Mesenchymal stem cell (in vitro differentiated cells and primary cell): ENCODE results near the gene RNF220.

Experiments used
- DNase-seq: peaks from one replicate; pipeline ENCODE4 v3.0.0-alpha.2; 2013
- H2AFZ ChIP-seq: one replicate; pipeline ENCODE4 v1.6.1; 2013; ENCODE audit warnings: low read depth, mild to moderate bottlenecking, control low read depth, inconsistent platforms, low read length, moderate library complexity
- H2AK5ac ChIP-seq: 2 replicates; pipeline ENCODE4 v1.6.1; 2013; ENCODE audit warnings: low read length, moderate library complexity, mild to moderate bottlenecking, inconsistent platforms; ENCODE audit not compliant: severe bottlenecking
- H2BK120ac ChIP-seq: one replicate; pipeline ENCODE4 v1.6.1; 2013; ENCODE audit warnings: low read depth, mild to moderate bottlenecking, inconsistent platforms, low read length, moderate library complexity
- H2BK12ac ChIP-seq, 2 experiments: one replicate each; pipeline ENCODE4 v1.6.1; 2013; ENCODE audit warnings: inconsistent platforms in 2 of 2, low read length in 2 of 2, mild to moderate bottlenecking in 2 of 2, moderate library complexity in 2 of 2, control low read depth in 1 of 2
- H2BK15ac ChIP-seq: one replicate; pipeline ENCODE4 v1.6.1; 2013; ENCODE audit warnings: mild to moderate bottlenecking, low read depth, inconsistent platforms; ENCODE audit not compliant: poor library complexity, severe bottlenecking
- H2BK5ac ChIP-seq: 2 replicates; pipeline ENCODE4 v1.6.1; 2013; ENCODE audit warnings: low read depth, mild to moderate bottlenecking, low read length, control low read depth, inconsistent platforms; ENCODE audit not compliant: poor library complexity, severe bottlenecking
- H3K14ac ChIP-seq, 2 experiments: one replicate each; pipeline ENCODE4 v1.6.1; 2013; ENCODE audit warnings: inconsistent platforms in 2 of 2, low read length in 2 of 2, control low read depth in 1 of 2, mild to moderate bottlenecking in 1 of 2, moderate library complexity in 1 of 2
- H3K18ac ChIP-seq, 2 experiments: one replicate each; pipeline ENCODE4 v1.6.1; 2013; ENCODE audit warnings: inconsistent platforms in 2 of 2, low read length in 2 of 2, control low read depth in 1 of 2, low read depth in 1 of 2, mild to moderate bottlenecking in 1 of 2
- H3K23ac ChIP-seq, 2 experiments: one replicate each; pipeline ENCODE4 v1.6.1; 2013; ENCODE audit warnings: inconsistent platforms in 2 of 2, low read length in 2 of 2, mild to moderate bottlenecking in 2 of 2, moderate library complexity in 2 of 2, control low read depth in 1 of 2
- H3K27ac ChIP-seq: 2 replicates; pipeline ENCODE4 v1.5.1; 2013; ENCODE audit warnings: mild to moderate bottlenecking, moderate library complexity, low read length, control low read depth, inconsistent platforms; ENCODE audit not compliant: poor library complexity, severe bottlenecking
- H3K27me3 ChIP-seq, 2 experiments: 2 replicates each; pipeline versions ENCODE4 v1.6.1 to v1.7.0; 2013; ENCODE audit warnings: low read length in 2 of 2, mild to moderate bottlenecking in 2 of 2, moderate library complexity in 2 of 2, control low read depth in 1 of 2, inconsistent platforms in 1 of 2; ENCODE audit not compliant: control insufficient read depth in 1 of 2, insufficient read depth in 1 of 2
- H3K36me3 ChIP-seq, 2 experiments: 2 replicates each; pipeline versions ENCODE4 v1.6.1 to v1.7.0; 2013; ENCODE audit warnings: low read length in 2 of 2, control low read depth in 1 of 2, inconsistent platforms in 1 of 2, low read depth in 1 of 2, mild to moderate bottlenecking in 1 of 2; ENCODE audit not compliant: insufficient read depth in 2 of 2, control insufficient read depth in 1 of 2
- H3K4ac ChIP-seq, 2 experiments: one replicate each; pipeline ENCODE4 v1.6.1; 2013; ENCODE audit warnings: inconsistent platforms in 2 of 2, low read length in 2 of 2, mild to moderate bottlenecking in 2 of 2, moderate library complexity in 2 of 2, control low read depth in 1 of 2, low read depth in 1 of 2
- H3K4me1 ChIP-seq: 2 replicates; pipeline ENCODE4 v1.6.1; 2013; ENCODE audit warnings: low read depth, low read length, control low read depth; ENCODE audit not compliant: control insufficient read depth, insufficient read depth
- H3K4me2 ChIP-seq: 2 replicates; pipeline ENCODE4 v1.6.1; 2013; ENCODE audit warnings: low read length, mild to moderate bottlenecking, inconsistent platforms; ENCODE audit not compliant: poor library complexity, severe bottlenecking
- H3K4me3 ChIP-seq, 2 experiments: 2 replicates each; pipeline versions ENCODE4 v1.5.1 to v1.7.0; 2013; ENCODE audit warnings: low read length in 2 of 2, mild to moderate bottlenecking in 2 of 2, control low read depth in 1 of 2, low read depth in 1 of 2; ENCODE audit not compliant: insufficient read depth in 1 of 2
- H3K79me1 ChIP-seq: replicated peaks from 2 replicates; pipeline ENCODE4 v1.6.1; 2013; ENCODE audit warnings: mild to moderate bottlenecking, control low read depth, low read length, inconsistent platforms; ENCODE audit not compliant: poor library complexity, severe bottlenecking
- H3K9ac ChIP-seq: 2 replicates; pipeline ENCODE4 v1.7.0; 2013; ENCODE audit warnings: mild to moderate bottlenecking, low read length, moderate library complexity
- H3K9me3 ChIP-seq: 2 replicates; pipeline ENCODE4 v1.7.0; 2013; ENCODE audit warnings: mild to moderate bottlenecking, low read length; ENCODE audit not compliant: control insufficient read depth
- H4K8ac ChIP-seq: one replicate; pipeline ENCODE4 v1.6.1; 2013; ENCODE audit warnings: inconsistent platforms, mild to moderate bottlenecking, low read length, moderate library complexity
- H4K91ac ChIP-seq: one replicate; pipeline ENCODE4 v1.6.1; 2013; ENCODE audit warnings: mild to moderate bottlenecking, low read length, inconsistent platforms
- WGBS: methylation state at CpG from one replicate; pipeline ENCODE4 v1.1.7; 2013; ENCODE audit warnings: mixed read lengths; 5-methylcytosine and 5-hydroxymethylcytosine counted together

Gene RNF220

GRCh38 chr1:44569491-44569890, 164.4 kb downstream of the RNF220 start:
- Histone ChIP-seq H2AFZ (no peak overlapping the region), H3K27ac (no peak overlapping the region), H2AK5ac (no peak overlapping the region), H3K9me3 (no peaks in the 10 kb centered on the region), H3K36me3 (no peaks in the 10 kb centered on the region), H3K79me1 (no peaks in the 10 kb centered on the region), H3K18ac (no peak overlapping the region), H3K4me3 (no peak overlapping the region), H4K91ac (no peak overlapping the region), H3K27me3 (peaks cover 72 to 97% of the 10 kb centered on the region in 2 experiments), H3K4me2 (no peak overlapping the region), H3K14ac (no peak overlapping the region), H3K4ac (no peak overlapping the region), H2BK120ac (no peak overlapping the region), H2BK15ac (no peak overlapping the region), H2BK12ac (no peak overlapping the region), H3K23ac (no peak overlapping the region), H3K4me1 (peaks cover under 1% of the 10 kb centered on the region), H3K9ac (no peak overlapping the region), H2BK5ac (no peak overlapping the region), H4K8ac (no peak overlapping the region)
- 75% methylated on average over 4 of the region's 4 CpGs for WGBS
- DNase-seq = no peak

- no peak overlapping the region for H3K4me3 ChIP-seq
- H3K27ac ChIP-seq = no peak overlapping the region
- 90% methylated on average over 4 of the region's 5 CpGs for WGBS
- peaks cover 56 to 96% of the 10 kb centered on the region in 2 experiments for H3K27me3 ChIP-seq
- no peak overlapping the region for H4K91ac ChIP-seq
- no peak overlapping the region for H2BK12ac ChIP-seq
- no peak overlapping the region for H2AFZ ChIP-seq
- H3K79me1 ChIP-seq = no peaks in the 10 kb centered on the region
- no peak overlapping the region for H3K4me2 ChIP-seq
- H2BK120ac ChIP-seq = no peak overlapping the region
- no peak overlapping the region for H3K9ac ChIP-seq
- no peak overlapping the region for H2AK5ac ChIP-seq
- H3K23ac ChIP-seq = no peak overlapping the region
- H3K4ac ChIP-seq = no peak overlapping the region
- no peak overlapping the region for H3K18ac ChIP-seq
- no peak overlapping the region for H4K8ac ChIP-seq
- no peaks in the 10 kb centered on the region for H3K36me3 ChIP-seq
- no peak overlapping the region for H3K14ac ChIP-seq
- H3K9me3 ChIP-seq = no peaks in the 10 kb centered on the region
- peaks cover 8% of the 10 kb centered on the region for H3K4me1 ChIP-seq
- no peak overlapping the region for H2BK5ac ChIP-seq
- no peak overlapping the region for H2BK15ac ChIP-seq
- DNase-seq = no peak
Measured at GRCh38 chr1:44571712-44572571, 166.9 kb downstream of the RNF220 start.

DNA sequence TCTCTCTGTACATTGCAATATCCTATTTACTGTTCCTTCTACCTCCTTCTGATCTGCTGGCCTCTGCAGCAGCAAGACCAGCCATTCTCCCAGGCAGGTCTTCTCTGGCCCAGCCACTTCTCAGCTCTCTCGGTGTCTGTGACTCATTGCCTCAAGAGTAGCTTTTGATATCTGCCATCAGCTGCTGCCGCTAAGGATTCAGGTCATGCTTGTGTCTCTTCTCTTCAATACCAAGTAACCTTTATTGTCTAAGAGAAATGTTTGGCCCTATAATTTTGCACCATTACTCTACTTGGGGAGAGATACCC, 167.5 kb downstream of the RNF220 start:
- 50% methylated on average over 1 of the region's 2 CpGs for WGBS
- no peak overlapping the region for H2BK15ac ChIP-seq
- DNase-seq = no peak

DNA sequence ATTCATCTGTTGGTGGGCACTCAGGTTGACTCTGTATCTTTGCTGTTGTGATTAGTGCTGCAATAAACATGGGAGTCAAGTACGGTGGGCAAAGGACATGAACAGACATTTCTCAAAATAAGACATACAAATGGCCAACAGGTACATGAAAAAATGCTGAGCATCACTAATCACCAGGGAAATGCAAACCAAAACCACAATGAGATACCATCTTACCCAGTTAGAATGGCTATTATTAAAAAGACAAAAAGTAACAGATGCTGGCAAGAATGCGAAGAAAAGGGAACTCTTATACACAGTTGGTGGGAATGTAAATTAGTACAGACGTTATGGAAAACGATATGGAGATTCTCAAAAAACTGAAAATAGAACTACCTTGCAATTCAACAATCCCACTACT, 170.3 kb downstream of the RNF220 start:
- Histone ChIP-seq H4K8ac (no peak overlapping the region), H2AK5ac (no peak overlapping the region), H2AFZ (no peak overlapping the region), H3K4ac (no peak overlapping the region), H3K14ac (no peak overlapping the region), H3K4me3 (no peak overlapping the region), H3K36me3 (no peaks in the 10 kb centered on the region), H3K23ac (no peak overlapping the region), H3K9ac (no peak overlapping the region), H3K27me3 (peaks cover 30 to 81% of the 10 kb centered on the region in 2 experiments), H3K79me1 (no peaks in the 10 kb centered on the region), H4K91ac (no peak overlapping the region), H2BK15ac (no peak overlapping the region), H3K9me3 (no peaks in the 10 kb centered on the region), H3K4me2 (no peak overlapping the region), H3K18ac (no peak overlapping the region), H2BK120ac (no peak overlapping the region), H3K4me1 (peaks cover 8% of the 10 kb centered on the region), H2BK5ac (no peak overlapping the region), H2BK12ac (no peak overlapping the region), H3K27ac (no peak overlapping the region)
- DNase-seq = no peak
- WGBS = no CpG with 5 or more reads among the region's 4 CpGs

More for the DNA sequence above, 167.5 kb downstream of the RNF220 start:
- H2BK12ac ChIP-seq = no peak overlapping the region
- H3K23ac ChIP-seq = no peak overlapping the region
- H2BK5ac ChIP-seq = no peak overlapping the region
- no peak overlapping the region for H3K27ac ChIP-seq
- H3K9ac ChIP-seq = no peak overlapping the region
- no peak overlapping the region for H3K4me2 ChIP-seq
- H2AFZ ChIP-seq = no peak overlapping the region
- no peak overlapping the region for H3K4me3 ChIP-seq
- H4K91ac ChIP-seq = no peak overlapping the region
- H2BK120ac ChIP-seq = no peak overlapping the region
- no peaks in the 10 kb centered on the region for H3K9me3 ChIP-seq
- no peaks in the 10 kb centered on the region for H3K36me3 ChIP-seq
- peaks cover 52 to 95% of the 10 kb centered on the region in 2 experiments for H3K27me3 ChIP-seq
- no peaks in the 10 kb centered on the region for H3K79me1 ChIP-seq
- no peak overlapping the region for H2AK5ac ChIP-seq
- no peak overlapping the region for H3K18ac ChIP-seq
- H3K4me1 ChIP-seq = peaks cover 8% of the 10 kb centered on the region
- H4K8ac ChIP-seq = no peak overlapping the region
- H3K4ac ChIP-seq = no peak overlapping the region
- no peak overlapping the region for H3K14ac ChIP-seq
